OCI-LY3 (cell line): ENCODE measurements around the gene CNIH1.
"Not testable (repeated sequence)": the region's sequence is repeated elsewhere in the genome, so short reads cannot be mapped to it uniquely, and the experiment has no call there.

Experiments used
- H2AFZ ChIP-seq: fragments of 200-600, 300-600 bp; shearing (Covaris generic); 2 replicates; pipeline ENCODE4 v1.6.0; 2014; ENCODE audit warnings: antibody characterized with exemption, low read depth, low read length
- H3K27ac ChIP-seq: fragments of 200-600, 300-600 bp; sonication (generic); 2 replicates; pipeline ENCODE4 v1.5.1; 2014; ENCODE audit warnings: mild to moderate bottlenecking, low read length, moderate library complexity, mixed read lengths
- H3K27me3 ChIP-seq: fragments of 200-600, 300-600 bp; sonication (generic); 2 replicates; pipeline ENCODE4 v1.6.1; 2014; ENCODE audit warnings: low read depth, low read length, mixed read lengths
- H3K36me3 ChIP-seq: fragments of 200-600, 300-600 bp; sonication (generic); replicated peaks from 2 replicates; pipeline ENCODE3; 2014; ENCODE audit warnings: low read depth, low read length, mixed read lengths
- H3K4me1 ChIP-seq: fragments of 300-600, 200-600 bp; sonication (generic); 2 replicates; pipeline ENCODE4 v1.6.1; 2014; ENCODE audit warnings: low read length, mixed read lengths
- H3K4me2 ChIP-seq: fragments of 200-600, 300-600 bp; sonication (generic); 2 replicates; pipeline ENCODE4 v1.6.1; 2014; ENCODE audit warnings: low read length, mixed read lengths
- H3K4me3 ChIP-seq: fragments of 300-600, 200-600 bp; sonication (generic); 2 replicates; pipeline ENCODE4 v1.5.1; 2014; ENCODE audit warnings: antibody characterized with exemption, mild to moderate bottlenecking, low read length, moderate library complexity
- H3K79me2 ChIP-seq: fragments of 300-600, 200-600 bp; shearing (Covaris generic); 2 replicates; pipeline ENCODE4 v1.6.1; 2014; ENCODE audit warnings: mild to moderate bottlenecking, low read length, mixed read lengths
- H3K9ac ChIP-seq: fragments of 300-600, 200-600 bp; shearing (Covaris generic); 2 replicates; pipeline ENCODE4 v1.6.0; 2014; ENCODE audit warnings: mild to moderate bottlenecking, low read length, moderate library complexity
- H3K9me3 ChIP-seq: fragments of 200-600, 300-600 bp; shearing (Covaris generic); 2 replicates; pipeline ENCODE4 v1.6.1; 2014; ENCODE audit warnings: low read length, mixed read lengths; ENCODE audit not compliant: insufficient read depth
- H4K20me1 ChIP-seq: fragments of 200-600, 300-600 bp; sonication (generic); 2 replicates; pipeline ENCODE4 v1.6.1; 2016; ENCODE audit warnings: low read length, mixed read lengths; ENCODE audit not compliant: insufficient read depth
- CTCF ChIP-seq: fragments of 200-600, 300-600 bp; sonication (generic); IDR thresholded peaks from 2 replicates; pipeline ENCODE4 v1.5.1; 2014; ENCODE audit warnings: antibody characterized with exemption, low read length, low read depth
- EZH2phosphoT487 ChIP-seq: fragments of 200-600 bp; shearing (Covaris generic); IDR thresholded peaks from 2 replicates; pipeline ENCODE4 v1.6.1; 2018; ENCODE audit warnings: antibody characterized with exemption, mixed run types, low read depth

Gene CNIH1

GRCh38 chr14:54467280-54467679, 26.1 kb upstream of the CNIH1 start:
- Histone ChIP-seq H3K36me3 (no peaks in the 10 kb centered on the region), H2AFZ (no peak overlapping the region), H3K4me2 (no peak overlapping the region), H3K9me3 (0 out of 2 replicates have a peak, but pooled peaks cover 4% of the 10 kb centered on the region), H3K27me3 (no peaks in the 10 kb centered on the region), H3K27ac (no peak overlapping the region), H3K4me3 (no peak overlapping the region), H4K20me1 (no peaks in the 10 kb centered on the region), H3K4me1 (no peaks in the 10 kb centered on the region), H3K9ac (no peak overlapping the region), H3K79me2 (no peaks in the 10 kb centered on the region)
- TF ChIP-seq CTCF (no peak), EZH2phosphoT487 (no peak)

GRCh38 chr14:54465654-54466053, 24.5 kb upstream of the CNIH1 start:
- Histone ChIP-seq H3K9me3 (0 out of 2 replicates have a peak, but pooled peaks cover 4% of the 10 kb centered on the region), H3K9ac (no peak overlapping the region), H4K20me1 (no peaks in the 10 kb centered on the region), H3K27ac (no peak overlapping the region), H3K4me1 (no peaks in the 10 kb centered on the region), H3K36me3 (no peaks in the 10 kb centered on the region), H3K27me3 (no peaks in the 10 kb centered on the region), H3K4me3 (no peak overlapping the region), H3K79me2 (no peaks in the 10 kb centered on the region), H2AFZ (no peak overlapping the region), H3K4me2 (no peak overlapping the region)
- TF ChIP-seq EZH2phosphoT487, result no peak
- TF ChIP-seq CTCF, result no peak

- Histone ChIP-seq H3K4me1 (no peaks in the 10 kb centered on the region), H3K4me2 (no peak overlapping the region), H3K27me3 (no peaks in the 10 kb centered on the region), H3K9ac (no peak overlapping the region), H3K27ac (no peak overlapping the region), H3K79me2 (no peaks in the 10 kb centered on the region), H3K9me3 (no peaks in the 10 kb centered on the region), H2AFZ (no peak overlapping the region), H4K20me1 (no peaks in the 10 kb centered on the region), H3K36me3 (no peaks in the 10 kb centered on the region), H3K4me3 (no peak overlapping the region)
- TF ChIP-seq CTCF, result no peak
- TF ChIP-seq EZH2phosphoT487, result no peak
Measured at GRCh38 chr14:54462048-54462447, 20.9 kb upstream of the CNIH1 start.

- H3K4me1 ChIP-seq, result no peaks in the 10 kb centered on the region
- H3K27ac ChIP-seq, result no peak overlapping the region
- H2AFZ ChIP-seq, result no peak overlapping the region
- H3K36me3 ChIP-seq, result no peaks in the 10 kb centered on the region
- H3K9me3 ChIP-seq, result no peaks in the 10 kb centered on the region
- H3K4me2 ChIP-seq, result no peak overlapping the region
- H3K9ac ChIP-seq, result no peak overlapping the region
- H3K27me3 ChIP-seq, result no peaks in the 10 kb centered on the region
- H4K20me1 ChIP-seq, result no peaks in the 10 kb centered on the region
- no peak for TF ChIP-seq EZH2phosphoT487
- no peak for TF ChIP-seq CTCF
- H3K79me2 ChIP-seq, result no peaks in the 10 kb centered on the region
- H3K4me3 ChIP-seq, result no peak overlapping the region
Measured at GRCh38 chr14:54459106-54459505, 17.9 kb upstream of the CNIH1 start.

- H3K36me3 ChIP-seq, H2AFZ ChIP-seq, H3K9ac ChIP-seq, H4K20me1 ChIP-seq, H3K4me1 ChIP-seq, H3K27me3 ChIP-seq, H3K4me3 ChIP-seq, H3K9me3 ChIP-seq, H3K4me2 ChIP-seq, H3K79me2 ChIP-seq, H3K27ac ChIP-seq: not testable (repeated sequence)
Measured at GRCh38 chr14:54458536-54458935, 17.4 kb upstream of the CNIH1 start.
